Measurements from ENCODE around the gene WFDC6.

WFDC6 gene

GRCh38 chr20:45487231-45487635, 52.0 kb downstream of the WFDC6 start:
- Histone ChIP-seq H4K20me1 (ENCODE audit: insufficient read depth) (no peaks in the 10 kb centered on the region), H3K27ac (no peak overlapping the region), H3K27me3 (ENCODE audit: insufficient read depth, low read depth) (no peaks in the 10 kb centered on the region), H3K4me3 (IDR thresholded peaks at IDR 0.05; ENCODE audit: insufficient read depth, low read depth, low read length) (no peak overlapping the region), H2AFZ (ENCODE audit: low read depth) (no peak overlapping the region), H3K36me3 (ENCODE audit: insufficient read depth) (no peaks in the 10 kb centered on the region), H3K4me1 (ENCODE audit: low read depth, poor library complexity, severe bottlenecking) (no peaks in the 10 kb centered on the region), H3K4me2 (no peak overlapping the region), H3K79me2 (ENCODE audit: insufficient read depth, low read depth) (no peaks in the 10 kb centered on the region), H3K9ac (no peak overlapping the region)
- TF ChIP-seq CTCF (conservative IDR thresholded peaks at IDR 0.05; ENCODE audit: low read depth, low read length): no peak

GRCh38 chr20:45485388-45485787, 53.9 kb downstream of the WFDC6 start:
- Histone ChIP-seq H4K20me1 (ENCODE audit: insufficient read depth) (no peaks in the 10 kb centered on the region), H3K27me3 (ENCODE audit: insufficient read depth, low read depth) (no peaks in the 10 kb centered on the region), H3K36me3 (ENCODE audit: insufficient read depth) (no peaks in the 10 kb centered on the region), H3K4me2 (no peak overlapping the region), H3K79me2 (ENCODE audit: insufficient read depth, low read depth) (no peaks in the 10 kb centered on the region), H3K9ac (no peak overlapping the region), H3K27ac (no peak overlapping the region), H3K4me1 (ENCODE audit: low read depth, poor library complexity, severe bottlenecking) (no peaks in the 10 kb centered on the region), H2AFZ (ENCODE audit: low read depth) (no peak overlapping the region), H3K4me3 (IDR thresholded peaks at IDR 0.05; ENCODE audit: insufficient read depth, low read depth, low read length) (no peak overlapping the region)
- no peak for TF ChIP-seq CTCF (conservative IDR thresholded peaks at IDR 0.05; ENCODE audit: low read depth, low read length)

- H3K27me3 ChIP-seq (ENCODE audit: insufficient read depth, low read depth): no peaks in the 10 kb centered on the region
- H2AFZ ChIP-seq (ENCODE audit: low read depth): no peak overlapping the region
- H3K9ac ChIP-seq: no peak overlapping the region
- no peak for TF ChIP-seq CTCF (conservative IDR thresholded peaks at IDR 0.05; ENCODE audit: low read depth, low read length)
- no peak overlapping the region for H3K27ac ChIP-seq
- H3K4me3 ChIP-seq (IDR thresholded peaks at IDR 0.05; ENCODE audit: insufficient read depth, low read depth, low read length): no peak overlapping the region
- H3K79me2 ChIP-seq (ENCODE audit: insufficient read depth, low read depth): no peaks in the 10 kb centered on the region
- H3K36me3 ChIP-seq (ENCODE audit: insufficient read depth): no peaks in the 10 kb centered on the region
- H3K4me2 ChIP-seq: no peak overlapping the region
- no peaks in the 10 kb centered on the region for H3K4me1 ChIP-seq (ENCODE audit: low read depth, poor library complexity, severe bottlenecking)
- no peaks in the 10 kb centered on the region for H4K20me1 ChIP-seq (ENCODE audit: insufficient read depth)
Measured at GRCh38 chr20:45484676-45485075, 54.6 kb downstream of the WFDC6 start.
